Activated naive CD8-positive, alpha-beta T cell treated with anti-CD3 and anti-CD28 coated beads, Interleukin-2, amount 10 ng/mL, durations not matched to agents 7 days and 5 days (primary cell): Measurements from ENCODE around the gene GPR65. TPM values are rescaled to one million over a fixed set of nuclear protein-coding genes. Genes with fewer than 3 reads are reported as not detected.

Experiments used
- ATAC-seq: fragments of 150-1000 bp; cut with Tn5 transposase; one replicate; pipeline ENCODE4 v1.10.0; 2021; ENCODE audit warnings: low read depth, moderate library complexity
- POLR2A ChIA-PET: fragments of 350-600 bp; sonication (Branson Sonifier 250); formaldehyde crosslinking; loops from one replicate; lab custom pipeline; 2021; ENCODE audit warnings: antibody characterized with exemption; lab: Charles Lee
- DNase-seq: peaks from one replicate; pipeline ENCODE4 v3.0.0; 2021
- H3K27ac Mint-ChIP-seq: one replicate; pipeline ENCODE4 v1.8.0; 2022; ENCODE audit warnings: mild to moderate bottlenecking, mixed read lengths
- H3K27me3 Mint-ChIP-seq: one replicate; pipeline ENCODE4 v1.8.0; 2022; ENCODE audit warnings: mild to moderate bottlenecking, moderate library complexity, mixed read lengths
- H3K36me3 Mint-ChIP-seq: one replicate; pipeline ENCODE4 v1.8.0; 2021; ENCODE audit warnings: mild to moderate bottlenecking, mixed read lengths
- H3K4me1 Mint-ChIP-seq: one replicate; pipeline ENCODE4 v1.8.0; 2021; ENCODE audit warnings: mixed read lengths
- H3K4me3 Mint-ChIP-seq: one replicate; pipeline ENCODE4 v1.8.0; 2022; ENCODE audit warnings: mild to moderate bottlenecking, moderate library complexity, mixed read lengths
- H3K9me3 Mint-ChIP-seq: one replicate; pipeline ENCODE4 v1.8.0; 2021; ENCODE audit warnings: mixed read lengths
- total RNA-seq, 2 experiments: library from RNA; stranded (reverse); gene quantifications; one replicate each; pipeline ENCODE4 v1.2.3, GENCODE V29; 2021

Gene GPR65
- total RNA-seq, 2 experiments from 2014 or later, result 23.2 to 23.6 TPM

- Mint-ChIP-seq H3K36me3 (peaks cover 47% of the 10 kb centered on the region), H3K4me3 (no peak overlapping the region), H3K9me3 (peaks cover 4% of the 10 kb centered on the region), H3K27ac (peak overlapping the region; percentile 72), H3K27me3 (no peaks in the 10 kb centered on the region), H3K4me1 (peaks cover 44% of the 10 kb centered on the region)
- DNase-seq (no peak), ATAC-seq (peak; percentile 67)
- POLR2A ChIA-PET, result interaction anchor here (1.4 kb wide), 1 partner anchor 78 kb away, joined by 3 read pairs; no protein-coding TSS in a partner anchor
Observed at GRCh38 chr14:88030079-88030478, 25.1 kb downstream of the GPR65 start.

- ATAC-seq (no peak), DNase-seq (no peak)
- peaks cover 36% of the 10 kb centered on the region for H3K4me1 Mint-ChIP-seq
- H3K36me3 Mint-ChIP-seq, result peaks cover 44% of the 10 kb centered on the region
- no peak overlapping the region for H3K4me3 Mint-ChIP-seq
- POLR2A ChIA-PET, result no interaction called here
- H3K9me3 Mint-ChIP-seq, result peaks cover 4% of the 10 kb centered on the region
- no peak overlapping the region for H3K27ac Mint-ChIP-seq
- H3K27me3 Mint-ChIP-seq, result no peaks in the 10 kb centered on the region
Observed at GRCh38 chr14:88030892-88031291, 26.0 kb downstream of the GPR65 start.

GRCh38 chr14:88032373-88032772 lies 27.4 kb downstream of the GPR65 start:
- DNase-seq, result no peak
- ATAC-seq, result no peak
- no peaks in the 10 kb centered on the region for H3K27me3 Mint-ChIP-seq
- H3K4me3 Mint-ChIP-seq, result no peak overlapping the region
- peaks cover 39% of the 10 kb centered on the region for H3K36me3 Mint-ChIP-seq
- no peak overlapping the region for H3K27ac Mint-ChIP-seq
- peaks cover 24% of the 10 kb centered on the region for H3K4me1 Mint-ChIP-seq
- POLR2A ChIA-PET, result no interaction called here
- peaks cover 4% of the 10 kb centered on the region for H3K9me3 Mint-ChIP-seq

GRCh38 chr14:88034076-88034475 lies 29.1 kb downstream of the GPR65 start:
- Mint-ChIP-seq H3K36me3 (peaks cover 28% of the 10 kb centered on the region), H3K4me1 (peaks cover 18% of the 10 kb centered on the region), H3K27me3 (no peaks in the 10 kb centered on the region), H3K4me3 (no peak overlapping the region), H3K9me3 (peaks cover 4% of the 10 kb centered on the region), H3K27ac (no peak overlapping the region)
- POLR2A ChIA-PET, result no interaction called here
- DNase-seq (no peak), ATAC-seq (no peak)

GRCh38 chr14:88036422-88036821 lies 31.5 kb downstream of the GPR65 start:
- POLR2A ChIA-PET, result no interaction called here
- H3K9me3 Mint-ChIP-seq, result peaks cover 2% of the 10 kb centered on the region
- peaks cover 3% of the 10 kb centered on the region for H3K4me1 Mint-ChIP-seq
- H3K4me3 Mint-ChIP-seq, result no peak overlapping the region
- peaks cover 13% of the 10 kb centered on the region for H3K36me3 Mint-ChIP-seq
- DNase-seq, result no peak
- H3K27ac Mint-ChIP-seq, result no peak overlapping the region
- no peak for ATAC-seq
- H3K27me3 Mint-ChIP-seq, result no peaks in the 10 kb centered on the region

- Mint-ChIP-seq H3K27ac (no peak overlapping the region), H3K4me1 (no peaks in the 10 kb centered on the region), H3K27me3 (no peaks in the 10 kb centered on the region), H3K4me3 (no peak overlapping the region), H3K36me3 (peaks cover 13% of the 10 kb centered on the region), H3K9me3 (peaks cover 1% of the 10 kb centered on the region)
- POLR2A ChIA-PET, result no interaction called here
- DNase-seq (no peak), ATAC-seq (no peak)
Observed at GRCh38 chr14:88037325-88037724, 32.4 kb downstream of the GPR65 start.

- DNase-seq (no peak), ATAC-seq (no peak)
- POLR2A ChIA-PET, result interaction anchor here (1.2 kb wide), 1 partner anchor 33 kb away, joined by 3 read pairs; no protein-coding TSS in a partner anchor
- peaks cover under 1% of the 10 kb centered on the region for H3K4me1 Mint-ChIP-seq
- peaks cover 8% of the 10 kb centered on the region for H3K36me3 Mint-ChIP-seq
- H3K27ac Mint-ChIP-seq, result no peak overlapping the region
- H3K27me3 Mint-ChIP-seq, result no peaks in the 10 kb centered on the region
- H3K4me3 Mint-ChIP-seq, result no peak overlapping the region
- H3K9me3 Mint-ChIP-seq, result peaks cover 3% of the 10 kb centered on the region
Observed at GRCh38 chr14:88039197-88039596, 34.3 kb downstream of the GPR65 start.

- H3K9me3 Mint-ChIP-seq, result peaks cover 3% of the 10 kb centered on the region
- POLR2A ChIA-PET, result interaction anchor here (1.2 kb wide), 1 partner anchor 34 kb away, joined by 3 read pairs; no protein-coding TSS in a partner anchor
- peaks cover 2% of the 10 kb centered on the region for H3K4me1 Mint-ChIP-seq
- ATAC-seq, result no peak
- no peaks in the 10 kb centered on the region for H3K27me3 Mint-ChIP-seq
- no peak overlapping the region for H3K4me3 Mint-ChIP-seq
- peaks cover 5% of the 10 kb centered on the region for H3K36me3 Mint-ChIP-seq
- no peak for DNase-seq
- H3K27ac Mint-ChIP-seq, result no peak overlapping the region
Observed at GRCh38 chr14:88040146-88040545, 35.2 kb downstream of the GPR65 start.

GRCh38 chr14:88043529-88044443 lies 38.9 kb downstream of the GPR65 start:
- Mint-ChIP-seq H3K4me1 (peaks cover 5% of the 10 kb centered on the region), H3K27me3 (no peaks in the 10 kb centered on the region), H3K4me3 (no peak overlapping the region), H3K9me3 (peaks cover 6% of the 10 kb centered on the region), H3K27ac (no peak overlapping the region), H3K36me3 (peaks cover 16% of the 10 kb centered on the region)
- ATAC-seq, result no peak
- DNase-seq, result no peak
- POLR2A ChIA-PET, result no interaction called here

- POLR2A ChIA-PET, result no interaction called here
- H3K9me3 Mint-ChIP-seq, result peaks cover 6% of the 10 kb centered on the region
- no peak overlapping the region for H3K27ac Mint-ChIP-seq
- no peak for DNase-seq
- ATAC-seq, result no peak
- H3K4me3 Mint-ChIP-seq, result no peak overlapping the region
- H3K4me1 Mint-ChIP-seq, result peaks cover 5% of the 10 kb centered on the region
- H3K36me3 Mint-ChIP-seq, result peaks cover 16% of the 10 kb centered on the region
- H3K27me3 Mint-ChIP-seq, result no peaks in the 10 kb centered on the region
Observed at GRCh38 chr14:88044444-88044758, 39.5 kb downstream of the GPR65 start.

- POLR2A ChIA-PET, result no interaction called here
- H3K27ac Mint-ChIP-seq, result no peak overlapping the region
Observed at GRCh38 chr14:88044776-88045446, 40.0 kb downstream of the GPR65 start.

GRCh38 chr14:88045705-88046104 lies 40.8 kb downstream of the GPR65 start:
- Mint-ChIP-seq H3K36me3 (peaks cover 16% of the 10 kb centered on the region), H3K4me3 (no peak overlapping the region), H3K27me3 (no peaks in the 10 kb centered on the region), H3K9me3 (peaks cover 6% of the 10 kb centered on the region), H3K27ac (no peak overlapping the region), H3K4me1 (peaks cover 5% of the 10 kb centered on the region)
- no peak for DNase-seq
- no peak for ATAC-seq
- POLR2A ChIA-PET, result no interaction called here

More at GRCh38 chr14:88044776-88045446, 40.0 kb downstream of the GPR65 start:
- Mint-ChIP-seq H3K4me1 (peaks cover 5% of the 10 kb centered on the region), H3K36me3 (peaks cover 16% of the 10 kb centered on the region), H3K4me3 (no peak overlapping the region), H3K9me3 (peaks cover 6% of the 10 kb centered on the region), H3K27me3 (no peaks in the 10 kb centered on the region)
- DNase-seq (no peak), ATAC-seq (no peak)

GRCh38 chr14:88048351-88048750 lies 43.4 kb downstream of the GPR65 start:
- no peak for ATAC-seq
- Mint-ChIP-seq H3K4me1 (peaks cover 5% of the 10 kb centered on the region), H3K36me3 (peaks cover 19% of the 10 kb centered on the region), H3K27ac (no peak overlapping the region), H3K4me3 (no peak overlapping the region), H3K9me3 (peaks cover 7% of the 10 kb centered on the region), H3K27me3 (no peaks in the 10 kb centered on the region)
- no peak for DNase-seq
- POLR2A ChIA-PET, result no interaction called here
